ENCODE results near the gene SPG21.

The SPG21 gene

GRCh38 chr15:64951777-64952418 is 37.8 kb downstream of the SPG21 start:
- Histone ChIP-seq H3K27me3 (ENCODE audit: insufficient read depth, low read length) (no peaks in the 10 kb centered on the region), H3K27ac (ENCODE audit: low read length) (no peak overlapping the region), H3K4me3 (ENCODE audit: low read length) (no peak overlapping the region), H3K9ac (ENCODE audit: low read depth, low read length) (no peak overlapping the region), H3K4me1 (ENCODE audit: insufficient read depth, low read length) (no peaks in the 10 kb centered on the region), H3K36me3 (ENCODE audit: insufficient read depth, low read depth, low read length) (peaks cover 16% of the 10 kb centered on the region), H3K9me3 (ENCODE audit: insufficient read depth, low read depth, low read length) (peaks cover 8% of the 10 kb centered on the region; the same call in 1 of the 2 replicates)

GRCh38 chr15:64950888-64951287 is 38.8 kb downstream of the SPG21 start:
- H3K27me3 ChIP-seq (ENCODE audit: insufficient read depth, low read length), result no peaks in the 10 kb centered on the region

GRCh38 chr15:64949383-64950186 is 40.1 kb downstream of the SPG21 start:
- no peaks in the 10 kb centered on the region for H3K36me3 ChIP-seq (ENCODE audit: insufficient read depth, low read depth, low read length)
- no peak overlapping the region for H3K9ac ChIP-seq (ENCODE audit: low read depth, low read length)
- H3K27ac ChIP-seq (ENCODE audit: low read length), result no peak overlapping the region
- H3K4me3 ChIP-seq (ENCODE audit: low read length), result no peak overlapping the region
- no peaks in the 10 kb centered on the region for H3K4me1 ChIP-seq (ENCODE audit: insufficient read depth, low read length)
- H3K27me3 ChIP-seq (ENCODE audit: insufficient read depth, low read length), result no peaks in the 10 kb centered on the region
- peaks cover 5% of the 10 kb centered on the region; the same call in 1 of the 2 replicates for H3K9me3 ChIP-seq (ENCODE audit: insufficient read depth, low read depth, low read length)

More at GRCh38 chr15:64950888-64951287, 38.8 kb downstream of the SPG21 start:
- peaks cover 9% of the 10 kb centered on the region for H3K36me3 ChIP-seq (ENCODE audit: insufficient read depth, low read depth, low read length)
- H3K9me3 ChIP-seq (ENCODE audit: insufficient read depth, low read depth, low read length), result peaks cover 8% of the 10 kb centered on the region; the same call in 1 of the 2 replicates
- H3K9ac ChIP-seq (ENCODE audit: low read depth, low read length), result no peak overlapping the region
- no peak overlapping the region for H3K27ac ChIP-seq (ENCODE audit: low read length)
- H3K4me3 ChIP-seq (ENCODE audit: low read length), result no peak overlapping the region
- H3K4me1 ChIP-seq (ENCODE audit: insufficient read depth, low read length), result no peaks in the 10 kb centered on the region

GRCh38 chr15:64948916-64949315 is 40.8 kb downstream of the SPG21 start:
- Histone ChIP-seq H3K9me3 (ENCODE audit: insufficient read depth, low read depth, low read length) (no peaks in the 10 kb centered on the region), H3K36me3 (ENCODE audit: insufficient read depth, low read depth, low read length) (no peaks in the 10 kb centered on the region), H3K4me3 (ENCODE audit: low read length) (no peak overlapping the region), H3K9ac (ENCODE audit: low read depth, low read length) (no peak overlapping the region), H3K27ac (ENCODE audit: low read length) (no peak overlapping the region), H3K27me3 (ENCODE audit: insufficient read depth, low read length) (no peaks in the 10 kb centered on the region), H3K4me1 (ENCODE audit: insufficient read depth, low read length) (no peaks in the 10 kb centered on the region)

- no peaks in the 10 kb centered on the region for H3K4me1 ChIP-seq (ENCODE audit: insufficient read depth, low read length)
- no peak overlapping the region for H3K4me3 ChIP-seq (ENCODE audit: low read length)
- no peaks in the 10 kb centered on the region for H3K9me3 ChIP-seq (ENCODE audit: insufficient read depth, low read depth, low read length)
- H3K36me3 ChIP-seq (ENCODE audit: insufficient read depth, low read depth, low read length), result no peaks in the 10 kb centered on the region
- no peak overlapping the region for H3K27ac ChIP-seq (ENCODE audit: low read length)
- H3K9ac ChIP-seq (ENCODE audit: low read depth, low read length), result no peak overlapping the region
- no peaks in the 10 kb centered on the region for H3K27me3 ChIP-seq (ENCODE audit: insufficient read depth, low read length)
Observed at GRCh38 chr15:64947211-64947610, 42.5 kb downstream of the SPG21 start.

- H3K27me3 ChIP-seq (ENCODE audit: insufficient read depth, low read length), result no peaks in the 10 kb centered on the region
- H3K4me1 ChIP-seq (ENCODE audit: insufficient read depth, low read length), result no peaks in the 10 kb centered on the region
- H3K4me3 ChIP-seq (ENCODE audit: low read length), result no peak overlapping the region
- H3K9ac ChIP-seq (ENCODE audit: low read depth, low read length), result no peak overlapping the region
- H3K27ac ChIP-seq (ENCODE audit: low read length), result no peak overlapping the region
- H3K9me3 ChIP-seq (ENCODE audit: insufficient read depth, low read depth, low read length), result no peaks in the 10 kb centered on the region
- no peaks in the 10 kb centered on the region for H3K36me3 ChIP-seq (ENCODE audit: insufficient read depth, low read depth, low read length)
Observed at GRCh38 chr15:64944961-64945360, 44.8 kb downstream of the SPG21 start.

GRCh38 chr15:64943512-64944225 is 46.0 kb downstream of the SPG21 start:
- no peaks in the 10 kb centered on the region for H3K36me3 ChIP-seq (ENCODE audit: insufficient read depth, low read depth, low read length)
- H3K9ac ChIP-seq (ENCODE audit: low read depth, low read length), result no peak overlapping the region
- no peaks in the 10 kb centered on the region for H3K4me1 ChIP-seq (ENCODE audit: insufficient read depth, low read length)
- H3K27me3 ChIP-seq (ENCODE audit: insufficient read depth, low read length), result no peaks in the 10 kb centered on the region
- H3K9me3 ChIP-seq (ENCODE audit: insufficient read depth, low read depth, low read length), result no peaks in the 10 kb centered on the region
- no peak overlapping the region for H3K27ac ChIP-seq (ENCODE audit: low read length)
- no peak overlapping the region for H3K4me3 ChIP-seq (ENCODE audit: low read length)

GRCh38 chr15:64942356-64942755 is 47.4 kb downstream of the SPG21 start:
- Histone ChIP-seq H3K9ac (ENCODE audit: low read depth, low read length) (no peak overlapping the region), H3K27me3 (ENCODE audit: insufficient read depth, low read length) (no peaks in the 10 kb centered on the region), H3K36me3 (ENCODE audit: insufficient read depth, low read depth, low read length) (no peaks in the 10 kb centered on the region), H3K4me1 (ENCODE audit: insufficient read depth, low read length) (no peaks in the 10 kb centered on the region), H3K4me3 (ENCODE audit: low read length) (no peak overlapping the region), H3K9me3 (ENCODE audit: insufficient read depth, low read depth, low read length) (no peaks in the 10 kb centered on the region), H3K27ac (ENCODE audit: low read length) (no peak overlapping the region)

GRCh38 chr15:64938192-64938591 is 51.5 kb downstream of the SPG21 start:
- Histone ChIP-seq H3K27me3 (ENCODE audit: insufficient read depth, low read length) (no peaks in the 10 kb centered on the region), H3K4me3 (ENCODE audit: low read length) (no peak overlapping the region), H3K36me3 (ENCODE audit: insufficient read depth, low read depth, low read length) (no peaks in the 10 kb centered on the region), H3K9ac (ENCODE audit: low read depth, low read length) (no peak overlapping the region), H3K27ac (ENCODE audit: low read length) (no peak overlapping the region), H3K4me1 (ENCODE audit: insufficient read depth, low read length) (no peaks in the 10 kb centered on the region), H3K9me3 (ENCODE audit: insufficient read depth, low read depth, low read length) (no peaks in the 10 kb centered on the region)

- H3K4me1 ChIP-seq (ENCODE audit: insufficient read depth, low read length), result no peaks in the 10 kb centered on the region
- H3K9ac ChIP-seq (ENCODE audit: low read depth, low read length), result no peak overlapping the region
- H3K36me3 ChIP-seq (ENCODE audit: insufficient read depth, low read depth, low read length), result 0 out of 2 replicates have a peak, but pooled peaks cover 4% of the 10 kb centered on the region
- H3K9me3 ChIP-seq (ENCODE audit: insufficient read depth, low read depth, low read length), result no peaks in the 10 kb centered on the region
- no peaks in the 10 kb centered on the region for H3K27me3 ChIP-seq (ENCODE audit: insufficient read depth, low read length)
- no peak overlapping the region for H3K4me3 ChIP-seq (ENCODE audit: low read length)
- H3K27ac ChIP-seq (ENCODE audit: low read length), result no peak overlapping the region
Observed at GRCh38 chr15:64934023-64934422, 55.7 kb downstream of the SPG21 start.

- Histone ChIP-seq H3K9ac (ENCODE audit: low read depth, low read length) (no peak overlapping the region), H3K27ac (ENCODE audit: low read length) (no peak overlapping the region)
Observed at GRCh38 chr15:64931381-64931780, 58.3 kb downstream of the SPG21 start.

More at GRCh38 chr15:64931381-64931780, 58.3 kb downstream of the SPG21 start:
- no peak overlapping the region for H3K4me3 ChIP-seq (ENCODE audit: low read length)
- no peaks in the 10 kb centered on the region for H3K27me3 ChIP-seq (ENCODE audit: insufficient read depth, low read length)
- H3K9me3 ChIP-seq (ENCODE audit: insufficient read depth, low read depth, low read length), result no peaks in the 10 kb centered on the region
- H3K36me3 ChIP-seq (ENCODE audit: insufficient read depth, low read depth, low read length), result 0 out of 2 replicates have a peak, but pooled peaks cover 4% of the 10 kb centered on the region
- no peaks in the 10 kb centered on the region for H3K4me1 ChIP-seq (ENCODE audit: insufficient read depth, low read length)

All from iPS-20b (cell line).